Fibroblast of lung (primary cell): ENCODE data around the gene OGFOD2.

ENCODE experiments used
- EZH2 ChIP-seq: IDR thresholded peaks from 2 replicates; pipeline ENCODE4 v1.5.1; 2012; ENCODE audit warnings: low read length, control low read depth, mild to moderate bottlenecking; ENCODE audit errors: missing control alignments
- TF ChIP-seq, protein P1 (sequence below), 2 donors: IDR thresholded peaks in 1 of 2; conservative IDR thresholded peaks in 1 of 2; 1 replicate in 1 of 2; 2 replicates in 1 of 2; pipeline ENCODE4 v1.5.1; 2011 to 2012; ENCODE audit warnings: low read length in 2 of 2, control low read depth in 1 of 2, inconsistent platforms in 1 of 2, low read depth in 1 of 2, mild to moderate bottlenecking in 1 of 2

DNA sequence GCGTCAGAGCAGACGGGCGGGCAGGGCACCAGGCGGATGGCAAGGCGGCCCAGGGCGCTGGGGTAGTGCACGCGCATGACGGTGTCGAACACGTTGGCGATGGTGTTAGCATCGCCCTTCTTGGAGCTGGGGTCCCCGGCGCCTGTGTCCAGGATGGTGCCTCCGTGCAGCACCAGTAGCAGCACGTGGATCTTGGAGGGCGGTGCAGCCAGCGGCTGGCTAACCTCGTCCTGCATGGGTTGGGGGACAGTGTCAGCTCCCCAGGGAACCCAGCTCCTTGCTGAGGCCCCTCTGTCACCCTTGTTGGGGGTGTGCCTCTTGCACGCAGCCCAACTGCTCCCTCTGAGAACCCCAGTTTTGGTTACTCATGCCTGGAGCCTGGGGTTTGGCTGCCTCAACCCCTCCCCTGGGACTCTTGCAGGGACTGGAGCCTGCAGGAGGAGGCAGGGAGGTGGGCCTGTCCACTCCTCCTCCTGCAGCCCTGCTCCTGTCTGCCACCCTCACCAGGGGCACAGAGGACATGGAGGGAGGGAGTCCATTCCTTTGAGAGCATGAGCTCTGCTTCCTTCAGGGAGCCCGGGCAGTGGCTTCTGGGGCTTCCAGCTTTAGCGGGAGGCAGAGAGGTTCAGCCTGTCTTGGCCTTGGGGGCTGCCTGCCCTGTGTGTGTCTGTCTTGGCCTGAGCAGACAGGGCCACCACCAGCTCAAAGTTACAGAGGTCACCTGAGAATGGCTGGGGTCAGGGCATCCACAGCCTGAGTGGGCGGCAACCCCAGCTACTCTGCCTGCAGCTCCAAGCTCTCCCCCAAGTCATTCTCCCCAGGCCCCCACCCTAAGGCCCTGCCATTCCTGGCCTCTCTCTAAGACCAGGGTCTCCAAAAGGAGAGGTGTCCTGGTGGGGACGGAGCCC is 22.6 kb downstream of the OGFOD2 start:
- no peak for TF ChIP-seq EZH2
- TF ChIP-seq, protein P1, sequence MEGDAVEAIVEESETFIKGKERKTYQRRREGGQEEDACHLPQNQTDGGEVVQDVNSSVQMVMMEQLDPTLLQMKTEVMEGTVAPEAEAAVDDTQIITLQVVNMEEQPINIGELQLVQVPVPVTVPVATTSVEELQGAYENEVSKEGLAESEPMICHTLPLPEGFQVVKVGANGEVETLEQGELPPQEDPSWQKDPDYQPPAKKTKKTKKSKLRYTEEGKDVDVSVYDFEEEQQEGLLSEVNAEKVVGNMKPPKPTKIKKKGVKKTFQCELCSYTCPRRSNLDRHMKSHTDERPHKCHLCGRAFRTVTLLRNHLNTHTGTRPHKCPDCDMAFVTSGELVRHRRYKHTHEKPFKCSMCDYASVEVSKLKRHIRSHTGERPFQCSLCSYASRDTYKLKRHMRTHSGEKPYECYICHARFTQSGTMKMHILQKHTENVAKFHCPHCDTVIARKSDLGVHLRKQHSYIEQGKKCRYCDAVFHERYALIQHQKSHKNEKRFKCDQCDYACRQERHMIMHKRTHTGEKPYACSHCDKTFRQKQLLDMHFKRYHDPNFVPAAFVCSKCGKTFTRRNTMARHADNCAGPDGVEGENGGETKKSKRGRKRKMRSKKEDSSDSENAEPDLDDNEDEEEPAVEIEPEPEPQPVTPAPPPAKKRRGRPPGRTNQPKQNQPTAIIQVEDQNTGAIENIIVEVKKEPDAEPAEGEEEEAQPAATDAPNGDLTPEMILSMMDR (conservative IDR thresholded peaks at IDR 0.05 in 1 of 2, IDR thresholded peaks at IDR 0.05 in 1 of 2; ENCODE audit: low read depth in 1 of 2, low read length in 2 of 2) = no peak
